ENCODE data around the gene KLHL36. TPM values are rescaled to one million over a fixed set of nuclear protein-coding genes. Genes with fewer than 3 reads are reported as not detected.

Gene KLHL36
- total RNA-seq, 1 experiment from 2014 or later = 36.7 TPM

GRCh38 chr16:84670063-84670462 is 21.8 kb downstream of the KLHL36 start:
- H3K23me2 ChIP-seq (ENCODE audit: insufficient read length, low read depth, low read length, poor library complexity, severe bottlenecking) = no peaks in the 10 kb centered on the region
- H3K56ac ChIP-seq (ENCODE audit: insufficient read length, low read depth, low read length) = no peak overlapping the region
- no peak overlapping the region for H4K91ac ChIP-seq (ENCODE audit: insufficient read length, low read depth, low read length)
- no peaks in the 10 kb centered on the region for H3K4me1 ChIP-seq (ENCODE audit: insufficient read depth, low read length)
- H3K27me3 ChIP-seq (ENCODE audit: insufficient read depth, low read length) = no peaks in the 10 kb centered on the region
- H3T11ph ChIP-seq (ENCODE audit: low read length) = no peak overlapping the region
- no peak overlapping the region for H2AK5ac ChIP-seq (ENCODE audit: insufficient read length, low read length)
- no peak overlapping the region for H2BK15ac ChIP-seq (ENCODE audit: low read depth, low read length)
- H3K4me3 Mint-ChIP-seq = no peak overlapping the region
- H3K18ac ChIP-seq (ENCODE audit: insufficient read length, low read depth, low read length) = no peak overlapping the region
- H3K14ac ChIP-seq (ENCODE audit: insufficient read depth, low read length) = peak overlapping the region; percentile 29; the same call in 1 of the 2 replicates
- no peaks in the 10 kb centered on the region for H4K20me1 ChIP-seq (ENCODE audit: control insufficient read depth, insufficient read depth, insufficient read length)
- no peak overlapping the region for H2BK5ac ChIP-seq (ENCODE audit: insufficient read length, low read length)
- H3K79me2 ChIP-seq (ENCODE audit: insufficient read depth, low read length) = no peaks in the 10 kb centered on the region
- WGBS (ENCODE audit: extremely low coverage, insufficient read length, low lambda C conversion rate) = no CpG with 5 or more reads among the region's 12 CpGs
- no peak overlapping the region for H3K27ac ChIP-seq (ENCODE audit: insufficient read length, low read depth, low read length)
- no peak overlapping the region for H2BK120ac ChIP-seq (ENCODE audit: low read depth, low read length, poor library complexity, severe bottlenecking)
- H3K4me2 ChIP-seq (ENCODE audit: insufficient read depth, insufficient read length, low read length) = no peak overlapping the region
- no peak overlapping the region for H4K5ac ChIP-seq (ENCODE audit: insufficient read length, low read depth, low read length)
- no peak overlapping the region for H2BK12ac ChIP-seq (ENCODE audit: insufficient read length, low read depth, low read length)
- no peaks in the 10 kb centered on the region for H3K9me3 Mint-ChIP-seq
- no peak overlapping the region for H3K9ac ChIP-seq (ENCODE audit: extremely low read depth, insufficient read length, low read length)
- no peak for DNase-seq
- H3K27me3 Mint-ChIP-seq (ENCODE audit: low read depth) = no peaks in the 10 kb centered on the region
- no peak overlapping the region for H2BK20ac ChIP-seq (ENCODE audit: low read depth, low read length, poor library complexity, severe bottlenecking)
- no peak overlapping the region; a peak in 1 of 7 replicates for H3K27ac Mint-ChIP-seq
- H4K8ac ChIP-seq (replicated peaks; ENCODE audit: insufficient read length, low read depth, low read length) = no peak overlapping the region
- H3K79me1 ChIP-seq (ENCODE audit: insufficient read depth, low read depth, low read length, poor library complexity, severe bottlenecking) = no peaks in the 10 kb centered on the region
- no peak overlapping the region for H3K23ac ChIP-seq (ENCODE audit: insufficient read length, low read depth, low read length)
- H3K4ac ChIP-seq (ENCODE audit: low read depth, low read length) = no peak overlapping the region
- H3K9me3 ChIP-seq (ENCODE audit: control insufficient read depth, low read depth, low read length) = no peaks in the 10 kb centered on the region
- no peak overlapping the region for H2AFZ ChIP-seq (ENCODE audit: low read length)
- no peaks in the 10 kb centered on the region; a peak in 1 of 7 replicates for H3K36me3 Mint-ChIP-seq (ENCODE audit: insufficient read depth in 1 of 3, low read depth in 3 of 3)
- H3K4me1 Mint-ChIP-seq = peaks cover 20 to 24% of the 10 kb centered on the region in 2 experiments
- no peak for TF ChIP-seq CTCF (conservative IDR thresholded peaks at IDR 0.05)
